BLaER1 (cell line): Measurements from ENCODE around the gene SMG6.

Experiments
- H3K27ac ChIP-seq: shearing (Covaris generic); formaldehyde crosslinking; 2 replicates; pipeline ENCODE4 v1.8.1; 2022
- H3K27me3 ChIP-seq: shearing (Covaris generic); formaldehyde crosslinking; 2 replicates; pipeline ENCODE4 v1.8.1; 2022
- H3K36me3 ChIP-seq: shearing (Covaris generic); formaldehyde crosslinking; 2 replicates; pipeline ENCODE4 v1.8.1; 2022
- H3K4me1 ChIP-seq: shearing (Covaris generic); formaldehyde crosslinking; 2 replicates; pipeline ENCODE4 v1.8.1; 2022
- H3K4me2 ChIP-seq: shearing (Covaris generic); formaldehyde crosslinking; 2 replicates; pipeline ENCODE4 v1.8.1; 2022
- H3K4me3 ChIP-seq: shearing (Covaris generic); formaldehyde crosslinking; 2 replicates; pipeline ENCODE4 v1.8.1; 2022
- H3K9ac ChIP-seq: shearing (Covaris generic); formaldehyde crosslinking; 2 replicates; pipeline ENCODE4 v1.8.1; 2022
- H3K9me3 ChIP-seq: shearing (Covaris generic); formaldehyde crosslinking; 2 replicates; pipeline ENCODE4 v1.8.1; 2022
- H4K20me1 ChIP-seq: shearing (Covaris generic); formaldehyde crosslinking; 2 replicates; pipeline ENCODE4 v1.8.1; 2022
- Cebpa-rat ChIP-seq: shearing (Covaris generic); IDR thresholded peaks from 2 replicates; pipeline ENCODE4 v1.8.1; 2022

SMG6 gene

DNA sequence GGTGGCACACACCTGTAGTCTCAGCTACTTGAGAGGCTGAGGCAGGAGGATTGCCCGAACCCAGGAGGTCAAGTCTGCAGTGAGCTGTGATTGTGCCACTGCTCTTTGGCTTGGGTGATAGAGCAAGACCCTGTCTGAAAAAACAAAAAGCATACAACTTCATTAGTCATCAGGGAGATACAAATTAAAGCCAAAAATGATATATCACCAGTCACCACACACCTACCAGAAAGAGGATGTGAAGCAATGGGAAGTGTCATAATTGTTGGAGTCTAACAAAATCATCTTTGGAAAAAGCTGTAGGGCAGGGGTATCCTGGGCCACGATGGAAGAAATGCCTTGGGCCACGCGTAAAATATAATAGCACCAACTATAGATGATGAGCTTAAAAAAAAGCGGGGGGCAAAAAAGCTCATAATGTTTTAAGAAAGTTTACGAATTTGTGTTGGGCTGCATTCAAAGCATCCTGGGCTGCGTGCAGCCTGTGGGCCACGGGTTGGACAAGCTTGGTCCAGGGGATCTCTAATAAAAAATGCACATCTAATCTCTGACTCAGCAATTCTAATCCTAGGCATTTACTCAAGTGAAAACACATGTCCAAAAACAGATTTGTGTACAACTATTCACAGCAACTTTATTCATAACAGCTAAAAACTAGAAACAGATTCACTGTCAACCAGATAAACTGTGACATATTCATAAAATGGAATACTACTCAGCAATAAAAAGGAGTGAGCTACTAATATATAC is 182.8 kb downstream of the SMG6 start:
- Histone ChIP-seq H3K9ac (no peak overlapping the region), H3K36me3 (peaks cover 42% of the 10 kb centered on the region), H3K27me3 (no peaks in the 10 kb centered on the region), H3K27ac (no peak overlapping the region), H3K9me3 (no peaks in the 10 kb centered on the region), H3K4me1 (peaks cover 41% of the 10 kb centered on the region), H3K4me2 (no peak overlapping the region), H4K20me1 (peaks cover 17% of the 10 kb centered on the region; the same call in 1 of the 2 replicates), H3K4me3 (no peak overlapping the region)
- TF ChIP-seq Cebpa-rat, result no peak

DNA sequence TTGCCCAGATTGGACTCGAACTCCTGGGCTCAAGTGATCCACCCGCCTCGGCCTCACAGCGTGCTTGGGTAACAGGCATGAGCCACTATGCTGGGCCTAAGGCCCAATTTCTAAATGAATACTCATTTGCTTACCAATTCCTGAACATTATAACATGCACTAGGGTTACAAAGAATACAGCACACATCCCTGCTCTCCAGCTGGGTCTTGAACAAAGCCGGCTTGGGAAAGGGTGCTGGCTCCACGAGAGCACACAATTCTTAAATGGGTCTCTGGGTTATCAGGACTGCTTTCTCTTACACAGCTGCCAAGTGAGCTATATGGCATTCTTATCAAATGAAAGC is 190.3 kb downstream of the SMG6 start:
- Histone ChIP-seq H3K36me3 (peaks cover 30% of the 10 kb centered on the region), H3K27ac (no peak overlapping the region), H3K4me3 (no peak overlapping the region), H3K4me2 (peak overlapping the region; percentile 12; the same call in 1 of the 2 replicates), H3K9me3 (no peaks in the 10 kb centered on the region), H3K27me3 (no peaks in the 10 kb centered on the region), H3K9ac (no peak overlapping the region; the same call in 1 of the 2 replicates), H3K4me1 (peaks cover 16% of the 10 kb centered on the region), H4K20me1 (0 out of 2 replicates have a peak, but pooled peaks cover 4% of the 10 kb centered on the region)
- TF ChIP-seq Cebpa-rat, result no peak

DNA sequence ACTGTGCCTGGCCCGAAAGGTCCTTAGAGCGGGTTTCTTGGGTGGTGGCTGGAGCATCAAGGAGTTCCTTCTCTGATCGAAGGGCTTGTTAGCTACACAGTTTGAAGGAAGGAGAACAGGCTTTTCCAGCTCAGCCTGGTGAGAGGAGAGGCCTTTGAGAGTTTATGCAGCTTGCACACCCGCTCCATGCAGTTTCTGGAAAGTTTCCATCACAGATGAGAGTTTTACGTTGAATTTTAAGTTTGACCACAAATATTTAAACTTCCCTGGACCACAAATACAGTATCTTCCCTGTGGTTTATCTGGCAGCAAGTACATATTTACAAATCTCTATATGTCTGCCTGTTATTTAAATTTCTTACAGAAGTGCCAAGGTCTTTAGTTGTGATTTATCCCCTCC is 191.9 kb downstream of the SMG6 start:
- H3K4me1 ChIP-seq, result peaks cover 22% of the 10 kb centered on the region
- peaks cover 25% of the 10 kb centered on the region for H3K36me3 ChIP-seq
- H3K4me2 ChIP-seq, result no peak overlapping the region
- no peak for TF ChIP-seq Cebpa-rat
- no peaks in the 10 kb centered on the region for H3K27me3 ChIP-seq
- no peaks in the 10 kb centered on the region for H3K9me3 ChIP-seq
- no peak overlapping the region for H3K9ac ChIP-seq
- no peak overlapping the region for H3K4me3 ChIP-seq
- H3K27ac ChIP-seq, result no peak overlapping the region
- no peaks in the 10 kb centered on the region for H4K20me1 ChIP-seq

DNA sequence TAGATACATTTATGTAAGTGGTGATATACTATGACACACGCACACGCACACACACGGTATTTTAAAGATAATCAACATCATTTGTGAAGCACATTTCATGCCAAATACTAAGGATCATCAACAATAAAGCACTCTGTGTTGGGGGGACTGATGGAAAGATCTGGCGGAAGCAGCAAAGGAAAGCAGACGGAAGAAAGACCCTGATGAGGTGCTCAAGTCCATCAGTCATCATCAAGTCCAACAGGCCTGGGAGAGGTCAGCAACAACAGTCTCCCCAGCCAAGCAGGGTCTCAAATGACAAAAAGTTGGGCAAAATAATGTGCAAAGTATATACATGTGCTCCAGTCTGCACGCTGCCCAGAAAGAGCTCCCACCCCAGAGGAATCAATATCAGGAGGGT is 193.1 kb downstream of the SMG6 start:
- no peak for TF ChIP-seq Cebpa-rat
- peaks cover 30% of the 10 kb centered on the region for H3K36me3 ChIP-seq
- no peak overlapping the region for H3K4me2 ChIP-seq
- H3K9me3 ChIP-seq, result no peaks in the 10 kb centered on the region
- H3K4me1 ChIP-seq, result peaks cover 28% of the 10 kb centered on the region
- H3K4me3 ChIP-seq, result no peak overlapping the region
- H3K27me3 ChIP-seq, result no peaks in the 10 kb centered on the region
- H3K9ac ChIP-seq, result no peak overlapping the region
- no peak overlapping the region for H3K27ac ChIP-seq
- H4K20me1 ChIP-seq, result no peaks in the 10 kb centered on the region

DNA sequence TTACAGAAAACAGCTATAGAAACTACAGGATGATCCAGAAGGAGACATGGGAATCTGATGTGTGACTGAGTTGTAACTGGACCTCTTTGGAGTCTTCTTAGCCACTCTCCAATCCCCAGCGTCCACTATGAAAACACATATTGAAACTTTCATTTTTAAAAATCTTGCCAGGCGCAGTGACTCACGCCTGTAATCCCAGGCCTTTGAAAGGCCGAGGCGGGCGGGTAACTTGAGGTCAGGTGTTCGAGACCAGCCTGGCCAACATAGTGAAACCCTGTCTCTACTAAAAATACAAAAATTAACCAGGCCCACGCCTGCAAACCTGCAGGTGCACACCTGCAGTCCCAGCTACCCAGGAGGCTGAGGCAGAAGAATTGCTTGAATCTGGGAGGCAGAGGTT is 195.4 kb downstream of the SMG6 start:
- Histone ChIP-seq H3K36me3 (peaks cover 31% of the 10 kb centered on the region), H3K9ac (no peak overlapping the region), H3K4me2 (no peak overlapping the region), H4K20me1 (0 out of 2 replicates have a peak, but pooled peaks cover 6% of the 10 kb centered on the region), H3K27ac (no peak overlapping the region), H3K4me1 (peaks cover 24% of the 10 kb centered on the region), H3K9me3 (no peaks in the 10 kb centered on the region), H3K27me3 (no peaks in the 10 kb centered on the region), H3K4me3 (no peak overlapping the region)
- TF ChIP-seq Cebpa-rat, result no peak

DNA sequence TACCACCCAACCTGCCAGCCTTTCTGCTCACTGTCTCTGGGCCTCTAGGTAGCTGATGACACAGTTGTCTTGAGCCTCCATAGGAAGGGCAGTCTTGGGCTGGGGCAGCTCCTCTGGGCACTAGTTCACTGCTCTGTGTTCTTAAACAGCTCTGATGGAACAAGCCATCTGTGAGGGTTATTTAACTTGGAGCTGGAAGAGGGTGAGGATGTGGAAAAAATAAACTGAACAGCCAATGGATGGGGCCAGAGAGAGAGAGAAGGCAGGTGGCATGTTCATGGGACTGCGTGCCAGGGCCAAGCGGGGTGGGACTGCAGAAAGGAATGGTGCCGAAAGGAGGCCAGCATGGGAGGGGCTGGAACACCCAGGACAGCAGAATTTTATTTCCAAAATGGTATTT is 196.1 kb downstream of the SMG6 start:
- H4K20me1 ChIP-seq, result 0 out of 2 replicates have a peak, but pooled peaks cover 6% of the 10 kb centered on the region
- H3K27ac ChIP-seq, result no peak overlapping the region
- peak overlapping the region; percentile 3; the same call in 1 of the 2 replicates for H3K4me2 ChIP-seq
- no peak overlapping the region for H3K9ac ChIP-seq
- H3K27me3 ChIP-seq, result no peaks in the 10 kb centered on the region
- no peak overlapping the region for H3K4me3 ChIP-seq
- H3K9me3 ChIP-seq, result no peaks in the 10 kb centered on the region
- peaks cover 17% of the 10 kb centered on the region for H3K4me1 ChIP-seq
- TF ChIP-seq Cebpa-rat, result no peak
- H3K36me3 ChIP-seq, result peaks cover 35% of the 10 kb centered on the region

DNA sequence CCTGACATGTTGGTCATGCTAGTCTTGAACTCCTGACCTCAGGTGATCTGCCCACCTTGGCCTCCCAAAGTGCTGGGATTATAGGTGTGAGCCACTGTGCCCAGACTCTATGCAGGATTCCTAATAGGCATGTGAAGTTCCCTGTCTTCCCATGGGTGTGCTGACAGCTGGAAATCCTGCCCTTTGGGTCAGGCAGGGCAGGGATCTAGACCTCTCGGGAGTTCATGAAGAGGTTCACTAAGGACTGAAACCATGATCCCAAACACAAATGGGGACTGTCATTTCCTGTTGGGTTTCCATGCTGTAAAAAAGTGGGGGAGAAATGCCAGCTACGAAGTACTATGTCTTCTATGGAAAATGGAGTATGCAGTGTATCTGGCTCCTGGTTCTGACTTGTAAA is 196.5 kb downstream of the SMG6 start:
- no peak for TF ChIP-seq Cebpa-rat
- Histone ChIP-seq H4K20me1 (0 out of 2 replicates have a peak, but pooled peaks cover 6% of the 10 kb centered on the region), H3K4me2 (peak overlapping the region; percentile 3; the same call in 1 of the 2 replicates), H3K4me1 (peaks cover 21% of the 10 kb centered on the region), H3K9me3 (no peaks in the 10 kb centered on the region), H3K9ac (no peak overlapping the region), H3K27ac (no peak overlapping the region), H3K27me3 (no peaks in the 10 kb centered on the region), H3K36me3 (peaks cover 35% of the 10 kb centered on the region), H3K4me3 (no peak overlapping the region)

DNA sequence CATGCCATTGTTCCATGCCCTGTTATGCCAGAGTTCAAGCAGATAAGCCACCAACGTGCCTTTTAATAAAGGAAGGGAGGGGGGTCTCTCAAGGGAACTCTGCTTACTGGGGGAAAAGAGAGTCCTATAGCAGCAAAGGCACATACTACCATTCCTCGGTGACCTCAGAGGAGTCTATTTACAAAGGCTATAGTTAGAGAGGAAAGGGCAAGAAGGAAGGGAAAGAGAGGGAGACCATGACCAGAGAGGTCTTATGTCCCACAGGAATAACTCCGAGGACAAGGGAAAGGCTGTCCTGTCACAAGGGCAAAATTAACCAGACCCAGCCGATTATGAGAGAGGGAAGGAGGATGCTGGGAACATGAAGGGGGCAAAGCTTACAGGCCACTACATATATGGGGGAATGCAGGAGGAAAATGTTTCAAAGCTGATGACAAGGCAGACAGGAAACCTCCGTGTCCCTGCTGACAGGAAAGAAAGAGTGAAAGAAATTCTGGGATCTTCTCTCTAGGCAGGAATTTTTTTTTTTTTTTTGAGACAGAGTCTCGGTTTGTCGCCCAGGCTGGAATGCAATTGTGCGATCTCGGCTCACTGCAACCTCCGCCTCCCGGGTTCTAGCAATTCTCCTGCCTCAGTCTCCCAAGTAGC is 197.2 kb downstream of the SMG6 start:
- Histone ChIP-seq H3K36me3 (peaks cover 35% of the 10 kb centered on the region), H3K27me3 (no peaks in the 10 kb centered on the region), H3K9me3 (no peaks in the 10 kb centered on the region), H3K27ac (no peak overlapping the region), H3K4me2 (peak overlapping the region; percentile 12; the same call in 1 of the 2 replicates), H3K9ac (no peak overlapping the region), H3K4me3 (no peak overlapping the region), H4K20me1 (0 out of 2 replicates have a peak, but pooled peaks cover 6% of the 10 kb centered on the region), H3K4me1 (peaks cover 27% of the 10 kb centered on the region)
- TF ChIP-seq Cebpa-rat, result no peak

DNA sequence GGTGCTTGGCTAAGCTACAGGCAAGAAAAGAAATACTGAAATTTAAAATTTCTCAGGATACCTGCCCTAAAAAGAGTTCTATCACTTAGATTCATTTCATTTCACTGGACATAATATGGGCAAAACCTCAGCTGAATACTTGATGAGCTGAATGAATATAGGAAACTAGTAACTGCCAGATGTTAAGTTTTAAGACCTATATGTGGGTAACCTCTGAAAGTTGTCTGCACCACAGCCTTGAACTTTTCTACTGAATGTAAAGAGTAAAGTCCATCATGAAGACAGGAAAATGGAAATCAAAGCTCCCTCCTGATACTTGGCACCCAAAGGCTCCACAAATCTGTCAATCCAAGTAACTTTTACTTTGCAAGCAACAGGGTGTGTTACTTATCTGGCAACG is 197.9 kb downstream of the SMG6 start:
- H3K4me2 ChIP-seq, result no peak overlapping the region
- H3K9ac ChIP-seq, result no peak overlapping the region
- no peak overlapping the region for H3K4me3 ChIP-seq
- H3K9me3 ChIP-seq, result no peaks in the 10 kb centered on the region
- peaks cover 32% of the 10 kb centered on the region for H3K36me3 ChIP-seq
- H4K20me1 ChIP-seq, result 0 out of 2 replicates have a peak, but pooled peaks cover 6% of the 10 kb centered on the region
- peaks cover 31% of the 10 kb centered on the region for H3K4me1 ChIP-seq
- H3K27me3 ChIP-seq, result no peaks in the 10 kb centered on the region
- H3K27ac ChIP-seq, result no peak overlapping the region
- TF ChIP-seq Cebpa-rat, result no peak
